Measurements from ENCODE around the gene TMEM45A. TPM values are rescaled to one million over a fixed set of nuclear protein-coding genes. Genes with fewer than 3 reads are reported as not detected.

The TMEM45A gene
- polyA plus RNA-seq, 1 donor from 2014 or later, result 2.4 TPM

GRCh38 chr3:100603469-100603868 lies 111.0 kb downstream of the TMEM45A start:
- Histone ChIP-seq H3K9me2 (ENCODE audit: insufficient read depth, low read length) (no peaks in the 10 kb centered on the region), H3K27ac (ENCODE audit: low read length) (no peak overlapping the region), H3F3A (ENCODE audit: insufficient read depth, low read length, poor library complexity, severe bottlenecking) (no peaks in the 10 kb centered on the region), H3K27me3 (ENCODE audit: insufficient read depth, low read depth, low read length) (no peaks in the 10 kb centered on the region), H3K9me3 (ENCODE audit: low read length) (no peaks in the 10 kb centered on the region), H3K4me3 (ENCODE audit: low read length) (no peak overlapping the region), H3K9ac (ENCODE audit: low read length) (no peak overlapping the region), H2AFZ (ENCODE audit: low read depth, low read length) (no peak overlapping the region), H3K79me2 (replicated peaks; ENCODE audit: insufficient read depth, low read length) (no peaks in the 10 kb centered on the region), H4K20me1 (ENCODE audit: insufficient read depth) (no peaks in the 10 kb centered on the region), H3K4me2 (ENCODE audit: low read length) (no peak overlapping the region), H3K36me3 (ENCODE audit: insufficient read depth, low read length) (no peaks in the 10 kb centered on the region)
- TF ChIP-seq REST (IDR thresholded peaks at IDR 0.05; ENCODE audit: borderline replicate concordance) (no peak), TAF1 (IDR thresholded peaks at IDR 0.05; ENCODE audit: low read depth) (no peak), EP300 (conservative IDR thresholded peaks at IDR 0.05; ENCODE audit: poor library complexity, severe bottlenecking) (no peak), POLR2AphosphoS5 (IDR thresholded peaks at IDR 0.05) (no peak), SMC3 (conservative IDR thresholded peaks at IDR 0.05; ENCODE audit: poor library complexity) (peak; percentile 16), MXI1 (conservative IDR thresholded peaks at IDR 0.05; ENCODE audit: poor library complexity, severe bottlenecking) (no peak), EZH2 (IDR thresholded peaks at IDR 0.05; ENCODE audit: borderline replicate concordance, insufficient read depth, low read length, poor library complexity, severe bottlenecking) (no peak), RAD21 (conservative IDR thresholded peaks at IDR 0.05) (peak; percentile 20)
- TF ChIP-seq, protein P1, sequence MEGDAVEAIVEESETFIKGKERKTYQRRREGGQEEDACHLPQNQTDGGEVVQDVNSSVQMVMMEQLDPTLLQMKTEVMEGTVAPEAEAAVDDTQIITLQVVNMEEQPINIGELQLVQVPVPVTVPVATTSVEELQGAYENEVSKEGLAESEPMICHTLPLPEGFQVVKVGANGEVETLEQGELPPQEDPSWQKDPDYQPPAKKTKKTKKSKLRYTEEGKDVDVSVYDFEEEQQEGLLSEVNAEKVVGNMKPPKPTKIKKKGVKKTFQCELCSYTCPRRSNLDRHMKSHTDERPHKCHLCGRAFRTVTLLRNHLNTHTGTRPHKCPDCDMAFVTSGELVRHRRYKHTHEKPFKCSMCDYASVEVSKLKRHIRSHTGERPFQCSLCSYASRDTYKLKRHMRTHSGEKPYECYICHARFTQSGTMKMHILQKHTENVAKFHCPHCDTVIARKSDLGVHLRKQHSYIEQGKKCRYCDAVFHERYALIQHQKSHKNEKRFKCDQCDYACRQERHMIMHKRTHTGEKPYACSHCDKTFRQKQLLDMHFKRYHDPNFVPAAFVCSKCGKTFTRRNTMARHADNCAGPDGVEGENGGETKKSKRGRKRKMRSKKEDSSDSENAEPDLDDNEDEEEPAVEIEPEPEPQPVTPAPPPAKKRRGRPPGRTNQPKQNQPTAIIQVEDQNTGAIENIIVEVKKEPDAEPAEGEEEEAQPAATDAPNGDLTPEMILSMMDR (IDR thresholded peaks at IDR 0.05; ENCODE audit: poor library complexity, severe bottlenecking), result peak; percentile 28

- Histone ChIP-seq H3K27me3 (ENCODE audit: insufficient read depth, low read depth, low read length) (no peaks in the 10 kb centered on the region), H3K79me2 (replicated peaks; ENCODE audit: insufficient read depth, low read length) (no peaks in the 10 kb centered on the region), H3K36me3 (ENCODE audit: insufficient read depth, low read length) (no peaks in the 10 kb centered on the region), H3K4me3 (ENCODE audit: low read length) (no peak overlapping the region), H3K27ac (ENCODE audit: low read length) (no peak overlapping the region), H3K9me3 (ENCODE audit: low read length) (no peaks in the 10 kb centered on the region), H2AFZ (ENCODE audit: low read depth, low read length) (no peak overlapping the region), H4K20me1 (ENCODE audit: insufficient read depth) (no peaks in the 10 kb centered on the region), H3K9me2 (ENCODE audit: insufficient read depth, low read length) (no peaks in the 10 kb centered on the region), H3F3A (ENCODE audit: insufficient read depth, low read length, poor library complexity, severe bottlenecking) (no peaks in the 10 kb centered on the region), H3K9ac (ENCODE audit: low read length) (no peak overlapping the region), H3K4me2 (ENCODE audit: low read length) (no peak overlapping the region)
- TF ChIP-seq RAD21 (conservative IDR thresholded peaks at IDR 0.05) (no peak), SMC3 (conservative IDR thresholded peaks at IDR 0.05; ENCODE audit: poor library complexity) (no peak), EZH2 (IDR thresholded peaks at IDR 0.05; ENCODE audit: borderline replicate concordance, insufficient read depth, low read length, poor library complexity, severe bottlenecking) (no peak), REST (IDR thresholded peaks at IDR 0.05; ENCODE audit: borderline replicate concordance) (no peak)
- TF ChIP-seq, protein P1 (IDR thresholded peaks at IDR 0.05; ENCODE audit: poor library complexity, severe bottlenecking), result no peak
Measured at GRCh38 chr3:100605358-100605757, 112.9 kb downstream of the TMEM45A start.

Data from neural cell (in vitro differentiated cells).